Camera-type eye (tissue), 1 donor: ENCODE results near the gene NFE2. TPM values are rescaled to one million over a fixed set of nuclear protein-coding genes. Genes with fewer than 3 reads are reported as not detected.

Source experiments
- total RNA-seq: library from RNA; depleted of rRNA; stranded (reverse); fragments of >200 nt; gene quantifications from one replicate; pipeline ENCODE4 v1.2.3, GENCODE V29; 2014

The NFE2 gene
- 3.7 TPM for total RNA-seq

GRCh38 chr12:54300732-54301427 lies at the start of gene NFE2:
NFE2 (minus strand) TSS chr12:54301015; CDS start chr12:54295248, 5,767 bp downstream.

GRCh38 chr12:54324617-54325441 lies 24.0 kb upstream of the NFE2 start, which contains the start of gene COPZ1:
COPZ1 (plus strand) TSS chr12:54325131; CDS start chr12:54325164, 33 bp downstream.

GRCh38 chr12:54280468-54281260 lies 20.2 kb downstream of the NFE2 start, which contains the start of gene HNRNPA1:
HNRNPA1 (plus strand) TSS chr12:54280726; CDS start chr12:54280808, 82 bp downstream.

GRCh38 chr12:54279632-54280467 lies 21.0 kb downstream of the NFE2 start, which contains the start of gene CBX5:
CBX5 (minus strand) TSS chr12:54280122; CDS start chr12:54257650, 22,472 bp downstream.

Other genes starting within 250 kb of the NFE2 start
- not detected for gene HOXC4, start 247.2 kb downstream of the NFE2 start, total RNA-seq
- 35.5 TPM for gene SMUG1, start 112.0 kb downstream of the NFE2 start, total RNA-seq
- gene CBX5, start 20.9 kb downstream of the NFE2 start, total RNA-seq, result 128 TPM
- 851 TPM for gene HNRNPA1, start 20.3 kb downstream of the NFE2 start, total RNA-seq
- gene COPZ1, start 24.1 kb upstream of the NFE2 start, total RNA-seq, result 129 TPM
- 0.16 TPM for gene GPR84, start 63.5 kb upstream of the NFE2 start, total RNA-seq
- 105 TPM for gene ZNF385A, start 83.7 kb upstream of the NFE2 start, total RNA-seq
- gene ITGA5, start 118.3 kb upstream of the NFE2 start, total RNA-seq, result 45.5 TPM
- not detected for gene GTSF1, start 172.6 kb upstream of the NFE2 start, total RNA-seq
- 5.2 TPM for gene NCKAP1L, start 196.7 kb upstream of the NFE2 start, total RNA-seq
- gene PDE1B, start 248.6 kb upstream of the NFE2 start, total RNA-seq, result 5.1 TPM